Mesenchymal stem cell (in vitro differentiated cells and primary cell): Measurements from ENCODE around the gene PRND.
"Not testable (repeated sequence)": the region's sequence is repeated elsewhere in the genome, so short reads cannot be mapped to it uniquely, and the experiment has no call there.

Experiments used
- DNase-seq: peaks from one replicate; pipeline ENCODE4 v3.0.0-alpha.2; 2013
- H2AFZ ChIP-seq: one replicate; pipeline ENCODE4 v1.6.1; 2013; ENCODE audit warnings: low read depth, mild to moderate bottlenecking, control low read depth, inconsistent platforms, low read length, moderate library complexity
- H2AK5ac ChIP-seq: 2 replicates; pipeline ENCODE4 v1.6.1; 2013; ENCODE audit warnings: low read length, moderate library complexity, mild to moderate bottlenecking, inconsistent platforms; ENCODE audit not compliant: severe bottlenecking
- H2BK120ac ChIP-seq: one replicate; pipeline ENCODE4 v1.6.1; 2013; ENCODE audit warnings: low read depth, mild to moderate bottlenecking, inconsistent platforms, low read length, moderate library complexity
- H2BK12ac ChIP-seq, 2 experiments: one replicate each; pipeline ENCODE4 v1.6.1; 2013; ENCODE audit warnings: inconsistent platforms in 2 of 2, low read length in 2 of 2, mild to moderate bottlenecking in 2 of 2, moderate library complexity in 2 of 2, control low read depth in 1 of 2
- H2BK15ac ChIP-seq: one replicate; pipeline ENCODE4 v1.6.1; 2013; ENCODE audit warnings: mild to moderate bottlenecking, low read depth, inconsistent platforms; ENCODE audit not compliant: poor library complexity, severe bottlenecking
- H2BK5ac ChIP-seq: 2 replicates; pipeline ENCODE4 v1.6.1; 2013; ENCODE audit warnings: low read depth, mild to moderate bottlenecking, low read length, control low read depth, inconsistent platforms; ENCODE audit not compliant: poor library complexity, severe bottlenecking
- H3K14ac ChIP-seq, 2 experiments: one replicate each; pipeline ENCODE4 v1.6.1; 2013; ENCODE audit warnings: inconsistent platforms in 2 of 2, low read length in 2 of 2, control low read depth in 1 of 2, mild to moderate bottlenecking in 1 of 2, moderate library complexity in 1 of 2
- H3K18ac ChIP-seq, 2 experiments: one replicate each; pipeline ENCODE4 v1.6.1; 2013; ENCODE audit warnings: inconsistent platforms in 2 of 2, low read length in 2 of 2, control low read depth in 1 of 2, low read depth in 1 of 2, mild to moderate bottlenecking in 1 of 2
- H3K23ac ChIP-seq, 2 experiments: one replicate each; pipeline ENCODE4 v1.6.1; 2013; ENCODE audit warnings: inconsistent platforms in 2 of 2, low read length in 2 of 2, mild to moderate bottlenecking in 2 of 2, moderate library complexity in 2 of 2, control low read depth in 1 of 2
- H3K27ac ChIP-seq: 2 replicates; pipeline ENCODE4 v1.5.1; 2013; ENCODE audit warnings: mild to moderate bottlenecking, moderate library complexity, low read length, control low read depth, inconsistent platforms; ENCODE audit not compliant: poor library complexity, severe bottlenecking
- H3K27me3 ChIP-seq, 2 experiments: 2 replicates each; pipeline versions ENCODE4 v1.6.1 to v1.7.0; 2013; ENCODE audit warnings: low read length in 2 of 2, mild to moderate bottlenecking in 2 of 2, moderate library complexity in 2 of 2, control low read depth in 1 of 2, inconsistent platforms in 1 of 2; ENCODE audit not compliant: control insufficient read depth in 1 of 2, insufficient read depth in 1 of 2
- H3K36me3 ChIP-seq, 2 experiments: 2 replicates each; pipeline versions ENCODE4 v1.6.1 to v1.7.0; 2013; ENCODE audit warnings: low read length in 2 of 2, control low read depth in 1 of 2, inconsistent platforms in 1 of 2, low read depth in 1 of 2, mild to moderate bottlenecking in 1 of 2; ENCODE audit not compliant: insufficient read depth in 2 of 2, control insufficient read depth in 1 of 2
- H3K4ac ChIP-seq, 2 experiments: one replicate each; pipeline ENCODE4 v1.6.1; 2013; ENCODE audit warnings: inconsistent platforms in 2 of 2, low read length in 2 of 2, mild to moderate bottlenecking in 2 of 2, moderate library complexity in 2 of 2, control low read depth in 1 of 2, low read depth in 1 of 2
- H3K4me1 ChIP-seq: 2 replicates; pipeline ENCODE4 v1.6.1; 2013; ENCODE audit warnings: low read depth, low read length, control low read depth; ENCODE audit not compliant: control insufficient read depth, insufficient read depth
- H3K4me2 ChIP-seq: 2 replicates; pipeline ENCODE4 v1.6.1; 2013; ENCODE audit warnings: low read length, mild to moderate bottlenecking, inconsistent platforms; ENCODE audit not compliant: poor library complexity, severe bottlenecking
- H3K4me3 ChIP-seq, 2 experiments: 2 replicates each; pipeline versions ENCODE4 v1.5.1 to v1.7.0; 2013; ENCODE audit warnings: low read length in 2 of 2, mild to moderate bottlenecking in 2 of 2, control low read depth in 1 of 2, low read depth in 1 of 2; ENCODE audit not compliant: insufficient read depth in 1 of 2
- H3K79me1 ChIP-seq: replicated peaks from 2 replicates; pipeline ENCODE4 v1.6.1; 2013; ENCODE audit warnings: mild to moderate bottlenecking, control low read depth, low read length, inconsistent platforms; ENCODE audit not compliant: poor library complexity, severe bottlenecking
- H3K9ac ChIP-seq: 2 replicates; pipeline ENCODE4 v1.7.0; 2013; ENCODE audit warnings: mild to moderate bottlenecking, low read length, moderate library complexity
- H3K9me3 ChIP-seq: 2 replicates; pipeline ENCODE4 v1.7.0; 2013; ENCODE audit warnings: mild to moderate bottlenecking, low read length; ENCODE audit not compliant: control insufficient read depth
- H4K8ac ChIP-seq: one replicate; pipeline ENCODE4 v1.6.1; 2013; ENCODE audit warnings: inconsistent platforms, mild to moderate bottlenecking, low read length, moderate library complexity
- H4K91ac ChIP-seq: one replicate; pipeline ENCODE4 v1.6.1; 2013; ENCODE audit warnings: mild to moderate bottlenecking, low read length, inconsistent platforms
- WGBS: methylation state at CpG from one replicate; pipeline ENCODE4 v1.1.7; 2013; ENCODE audit warnings: mixed read lengths; 5-methylcytosine and 5-hydroxymethylcytosine counted together

PRND gene

GRCh38 chr20:4703281-4703676 lies 18.4 kb upstream of the PRND start:
- Histone ChIP-seq H3K9me3 (no peaks in the 10 kb centered on the region), H2BK120ac (no peak overlapping the region), H2BK12ac (no peak overlapping the region), H2BK15ac (no peak overlapping the region), H2AFZ (no peak overlapping the region), H2AK5ac (no peak overlapping the region), H3K36me3 (peaks cover 10 to 32% of the 10 kb centered on the region in 2 experiments), H3K79me1 (peaks cover 5% of the 10 kb centered on the region), H3K14ac (no peak overlapping the region), H4K8ac (no peak overlapping the region), H3K4me3 (no peak overlapping the region), H3K4me1 (peaks cover 11% of the 10 kb centered on the region), H2BK5ac (no peak overlapping the region), H3K27me3 (no peaks in the 10 kb centered on the region), H3K4me2 (no peak overlapping the region), H4K91ac (no peak overlapping the region), H3K18ac (no peak overlapping the region), H3K23ac (no peak overlapping the region), H3K27ac (no peak overlapping the region), H3K4ac (no peak overlapping the region), H3K9ac (no peak overlapping the region)
- DNase-seq, result no peak
- 89% methylated on average over 6 of the region's 6 CpGs for WGBS

GRCh38 chr20:4706941-4707340 lies 14.8 kb upstream of the PRND start:
- not testable (repeated sequence) for H2BK15ac ChIP-seq, H3K27ac ChIP-seq, H3K18ac ChIP-seq, H2BK12ac ChIP-seq, H3K4ac ChIP-seq, DNase-seq, H3K9ac ChIP-seq, H2AFZ ChIP-seq, H3K79me1 ChIP-seq, H2BK5ac ChIP-seq, H2BK120ac ChIP-seq, H4K91ac ChIP-seq, H3K4me2 ChIP-seq, H3K9me3 ChIP-seq, H4K8ac ChIP-seq, H2AK5ac ChIP-seq, H3K36me3 ChIP-seq, H3K23ac ChIP-seq, H3K27me3 ChIP-seq, H3K4me3 ChIP-seq
- WGBS, result 94% methylated on average over 7 of the region's 12 CpGs
- peaks cover 11% of the 10 kb centered on the region for H3K4me1 ChIP-seq
- H3K14ac ChIP-seq, result peak overlapping the region in 1 of 2 experiments; percentile 20

- Histone ChIP-seq H3K79me1 (no peaks in the 10 kb centered on the region), H3K18ac (no peak overlapping the region), H4K91ac (no peak overlapping the region), H3K9me3 (no peaks in the 10 kb centered on the region), H2BK15ac (no peak overlapping the region), H3K27ac (no peak overlapping the region), H3K14ac (no peak overlapping the region), H3K36me3 (no peaks in the 10 kb centered on the region), H2BK5ac (no peak overlapping the region), H3K23ac (no peak overlapping the region), H3K4me3 (no peak overlapping the region), H3K27me3 (peaks cover 0 to 2% of the 10 kb centered on the region in 2 experiments), H3K4me2 (no peak overlapping the region), H2AFZ (no peak overlapping the region), H2BK12ac (no peak overlapping the region), H3K4ac (no peak overlapping the region), H4K8ac (no peak overlapping the region), H2BK120ac (no peak overlapping the region), H3K4me1 (peaks cover 10% of the 10 kb centered on the region), H2AK5ac (no peak overlapping the region), H3K9ac (no peak overlapping the region)
- DNase-seq, result no peak
- 98% methylated on average over 3 of the region's 3 CpGs for WGBS
These were observed 13.7 kb upstream of the PRND start for GRCh38 chr20:4708036-4708435.

- Histone ChIP-seq H2BK120ac (no peak overlapping the region), H3K9ac (no peak overlapping the region), H2BK15ac (no peak overlapping the region), H3K23ac (no peak overlapping the region), H4K91ac (no peak overlapping the region), H3K14ac (no peak overlapping the region), H2AK5ac (no peak overlapping the region), H2BK5ac (no peak overlapping the region), H2BK12ac (no peak overlapping the region), H3K27ac (no peak overlapping the region), H3K4me3 (no peak overlapping the region), H3K4me1 (peaks cover 7% of the 10 kb centered on the region), H3K4ac (no peak overlapping the region), H3K4me2 (no peak overlapping the region), H3K9me3 (no peaks in the 10 kb centered on the region), H3K79me1 (no peaks in the 10 kb centered on the region), H3K36me3 (no peaks in the 10 kb centered on the region), H4K8ac (no peak overlapping the region), H2AFZ (no peak overlapping the region), H3K27me3 (peaks cover 2 to 8% of the 10 kb centered on the region in 2 experiments), H3K18ac (no peak overlapping the region)
- WGBS, result 94% methylated on average over 2 of the region's 3 CpGs
- DNase-seq, result no peak
These were observed 12.9 kb upstream of the PRND start for GRCh38 chr20:4708856-4709255.
